HEK293 (cell line): ENCODE data around the gene ICE2.

ENCODE experiments used
- CTCF ChIA-PET: fragments of 350-600 bp; formaldehyde crosslinking; extraction: SDS; loops from one replicate; lab custom pipeline; 2021; ENCODE audit warnings: antibody characterized with exemption; lab: Yijun Ruan, JAX
- POLR2A ChIA-PET: fragments of 300-600 bp; formaldehyde crosslinking; extraction: SDS; loops from one replicate; lab custom pipeline; 2020; ENCODE audit warnings: antibody characterized with exemption, inconsistent platforms; lab: Yijun Ruan, JAX
- H3K27ac ChIP-seq: fragments of 200-500 bp; sonication (Bioruptor generic); 2 replicates; pipeline ENCODE4 v1.5.1; 2014; ENCODE audit warnings: low read depth, low read length, control low read depth, inconsistent platforms; ENCODE audit errors: extremely low read depth
- H3K36me3 ChIP-seq, 2 experiments: fragments of 200-500 bp in 1 of 2; sonication (Bioruptor generic) in 1 of 2; 1 replicate in 1 of 2; 2 replicates in 1 of 2; pipeline ENCODE4 v1.5.1; 2014 to 2017; ENCODE audit warnings: inconsistent platforms in 2 of 2, low read length in 2 of 2; ENCODE audit not compliant: control insufficient read depth in 2 of 2, insufficient read depth in 1 of 2
- H3K4me1 ChIP-seq: fragments of 200-500 bp; sonication (Bioruptor generic); 2 replicates; pipeline ENCODE4 v1.5.1; 2014; ENCODE audit warnings: mild to moderate bottlenecking, low read length, inconsistent platforms; ENCODE audit not compliant: control insufficient read depth, insufficient read depth
- H3K4me3 ChIP-seq: 2 replicates; pipeline ENCODE4 v1.5.1; 2011; ENCODE audit warnings: low read depth, mild to moderate bottlenecking, control low read depth, low read length, moderate library complexity
- H3K9me3 ChIP-seq: fragments of 200-500 bp; sonication (Bioruptor generic); 2 replicates; pipeline ENCODE4 v1.5.1; 2014; ENCODE audit warnings: low read depth, low read length, inconsistent platforms; ENCODE audit not compliant: control insufficient read depth, insufficient read depth
- BCL6B ChIP-seq: fragments of 450-650 bp; formaldehyde crosslinking; IDR thresholded peaks from 2 replicates; pipeline ENCODE4 v1.5.1; 2017; ENCODE audit warnings: missing biosample characterization, missing genetic modification characterization
- HOXA7 ChIP-seq: sonication (generic); formaldehyde crosslinking; IDR thresholded peaks from 2 replicates; pipeline ENCODE4 v1.8.1; 2022; ENCODE audit warnings: missing genetic modification reagents, borderline replicate concordance
- KLF1 ChIP-seq: fragments of 450-650 bp; formaldehyde crosslinking; IDR thresholded peaks from 2 replicates; pipeline ENCODE4 v1.5.1; 2016; ENCODE audit warnings: missing biosample characterization, missing genetic modification characterization
- KLF8 ChIP-seq: fragments of 450-650 bp; formaldehyde crosslinking; IDR thresholded peaks from 2 replicates; pipeline ENCODE4 v1.5.1; 2016; ENCODE audit warnings: missing biosample characterization, missing genetic modification characterization
- SCRT2 ChIP-seq: fragments of 450-650 bp; formaldehyde crosslinking; IDR thresholded peaks from 2 replicates; pipeline ENCODE4 v1.5.1; 2016; ENCODE audit warnings: missing biosample characterization, missing genetic modification characterization
- YY2 ChIP-seq: fragments of 450-650 bp; formaldehyde crosslinking; IDR thresholded peaks from 2 replicates; pipeline ENCODE4 v1.5.1; 2016; ENCODE audit warnings: missing biosample characterization, missing genetic modification characterization
- ZBTB20 ChIP-seq: fragments of 450-650 bp; formaldehyde crosslinking; IDR thresholded peaks from 2 replicates; pipeline ENCODE4 v1.5.1; 2016; ENCODE audit warnings: missing biosample characterization, missing genetic modification characterization
- ZBTB48 ChIP-seq: fragments of 450-650 bp; formaldehyde crosslinking; IDR thresholded peaks from 2 replicates; pipeline ENCODE4 v1.5.1; 2016; ENCODE audit warnings: missing biosample characterization, missing genetic modification characterization
- ZNF174 ChIP-seq: fragments of 450-650 bp; formaldehyde crosslinking; IDR thresholded peaks from 2 replicates; pipeline ENCODE4 v1.5.0; 2017; ENCODE audit warnings: missing biosample characterization, mild to moderate bottlenecking, missing genetic modification characterization
- ZNF184 ChIP-seq: fragments of 450-650 bp; IDR thresholded peaks from 2 replicates; pipeline ENCODE4 v1.5.1; 2018; ENCODE audit warnings: missing biosample characterization, mild to moderate bottlenecking, missing genetic modification characterization
- ZNF266 ChIP-seq: fragments of 450-650 bp; formaldehyde crosslinking; IDR thresholded peaks from 2 replicates; pipeline ENCODE4 v1.5.1; 2016; ENCODE audit warnings: missing biosample characterization, missing genetic modification characterization, low read depth
- ZNF501 ChIP-seq: fragments of 450-650 bp; formaldehyde crosslinking; IDR thresholded peaks from 2 replicates; pipeline ENCODE4 v1.5.1; 2016; ENCODE audit warnings: missing biosample characterization, missing genetic modification characterization
- ZNF513 ChIP-seq: fragments of 450-650 bp; IDR thresholded peaks from 2 replicates; pipeline ENCODE4 v1.5.1; 2018; ENCODE audit warnings: missing biosample characterization, missing genetic modification characterization
- ZNF544 ChIP-seq: fragments of 450-650 bp; formaldehyde crosslinking; IDR thresholded peaks from 2 replicates; pipeline ENCODE4 v1.5.0; 2017; ENCODE audit warnings: missing biosample characterization, missing genetic modification characterization
- ZNF585B ChIP-seq: fragments of 450-650 bp; formaldehyde crosslinking; IDR thresholded peaks from 2 replicates; pipeline ENCODE4 v1.5.1; 2016; ENCODE audit warnings: missing biosample characterization, missing genetic modification characterization
- ZNF654 ChIP-seq: fragments of 450-650 bp; formaldehyde crosslinking; IDR thresholded peaks from 2 replicates; pipeline ENCODE4 v1.5.1; 2016; ENCODE audit warnings: low read depth, missing biosample characterization, missing genetic modification characterization
- ZNF660 ChIP-seq: fragments of 450-650 bp; IDR thresholded peaks from 2 replicates; pipeline ENCODE4 v1.5.1; 2018; ENCODE audit warnings: missing biosample characterization, mild to moderate bottlenecking, missing genetic modification characterization
- ZNF670 ChIP-seq: fragments of 450-650 bp; formaldehyde crosslinking; IDR thresholded peaks from 2 replicates; pipeline ENCODE4 v1.5.1; 2016; ENCODE audit warnings: missing biosample characterization, missing genetic modification characterization, low read depth
- ZNF777 ChIP-seq: fragments of 450-650 bp; formaldehyde crosslinking; IDR thresholded peaks from 2 replicates; pipeline ENCODE4 v1.5.1; 2017; ENCODE audit warnings: missing biosample characterization, missing genetic modification characterization, borderline replicate concordance
- ZNF791 ChIP-seq: fragments of 450-650 bp; formaldehyde crosslinking; IDR thresholded peaks from 2 replicates; pipeline ENCODE4 v1.5.1; 2016; ENCODE audit warnings: missing biosample characterization, missing genetic modification characterization
- ZNF830 ChIP-seq: fragments of 450-650 bp; IDR thresholded peaks from 2 replicates; pipeline ENCODE4 v1.5.0; 2018; ENCODE audit warnings: missing biosample characterization, missing genetic modification characterization, low read depth, mild to moderate bottlenecking, moderate library complexity
- ZNF843 ChIP-seq: fragments of 450-650 bp; formaldehyde crosslinking; IDR thresholded peaks from 2 replicates; pipeline ENCODE4 v1.5.1; 2016; ENCODE audit warnings: missing biosample characterization, missing genetic modification characterization
- TF ChIP-seq, protein P1 (sequence below): fragments of 450-650 bp; formaldehyde crosslinking; IDR thresholded peaks from 2 replicates; pipeline ENCODE4 v1.5.1; 2016; ENCODE audit warnings: missing biosample characterization, missing genetic modification characterization
- TF ChIP-seq, protein P2 (sequence below): fragments of 450-650 bp; IDR thresholded peaks from 2 replicates; pipeline ENCODE4 v1.5.1; 2018; ENCODE audit warnings: missing biosample characterization, mild to moderate bottlenecking, missing genetic modification characterization

ICE2 gene

GRCh38 chr15:60520825-60521368 is 42.0 kb upstream of the ICE2 start:
- Histone ChIP-seq H3K4me1 (peaks cover 3% of the 10 kb centered on the region; the same call in 1 of the 2 replicates), H3K4me3 (no peak overlapping the region), H3K9me3 (no peaks in the 10 kb centered on the region), H3K27ac (no peak overlapping the region), H3K36me3 (no peaks in the 10 kb centered on the region)
- TF ChIP-seq ZBTB48 (tag by site-specific recombination): no peak
- peak; percentile 38; the same call in 1 of the 2 replicates for TF ChIP-seq YY2 (tag by site-specific recombination)
- TF ChIP-seq ZNF843: no peak
- TF ChIP-seq, protein P1, sequence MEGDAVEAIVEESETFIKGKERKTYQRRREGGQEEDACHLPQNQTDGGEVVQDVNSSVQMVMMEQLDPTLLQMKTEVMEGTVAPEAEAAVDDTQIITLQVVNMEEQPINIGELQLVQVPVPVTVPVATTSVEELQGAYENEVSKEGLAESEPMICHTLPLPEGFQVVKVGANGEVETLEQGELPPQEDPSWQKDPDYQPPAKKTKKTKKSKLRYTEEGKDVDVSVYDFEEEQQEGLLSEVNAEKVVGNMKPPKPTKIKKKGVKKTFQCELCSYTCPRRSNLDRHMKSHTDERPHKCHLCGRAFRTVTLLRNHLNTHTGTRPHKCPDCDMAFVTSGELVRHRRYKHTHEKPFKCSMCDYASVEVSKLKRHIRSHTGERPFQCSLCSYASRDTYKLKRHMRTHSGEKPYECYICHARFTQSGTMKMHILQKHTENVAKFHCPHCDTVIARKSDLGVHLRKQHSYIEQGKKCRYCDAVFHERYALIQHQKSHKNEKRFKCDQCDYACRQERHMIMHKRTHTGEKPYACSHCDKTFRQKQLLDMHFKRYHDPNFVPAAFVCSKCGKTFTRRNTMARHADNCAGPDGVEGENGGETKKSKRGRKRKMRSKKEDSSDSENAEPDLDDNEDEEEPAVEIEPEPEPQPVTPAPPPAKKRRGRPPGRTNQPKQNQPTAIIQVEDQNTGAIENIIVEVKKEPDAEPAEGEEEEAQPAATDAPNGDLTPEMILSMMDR (tag by site-specific recombination): peak; percentile 43; the same call in 1 of the 2 replicates
- TF ChIP-seq, protein P2, sequence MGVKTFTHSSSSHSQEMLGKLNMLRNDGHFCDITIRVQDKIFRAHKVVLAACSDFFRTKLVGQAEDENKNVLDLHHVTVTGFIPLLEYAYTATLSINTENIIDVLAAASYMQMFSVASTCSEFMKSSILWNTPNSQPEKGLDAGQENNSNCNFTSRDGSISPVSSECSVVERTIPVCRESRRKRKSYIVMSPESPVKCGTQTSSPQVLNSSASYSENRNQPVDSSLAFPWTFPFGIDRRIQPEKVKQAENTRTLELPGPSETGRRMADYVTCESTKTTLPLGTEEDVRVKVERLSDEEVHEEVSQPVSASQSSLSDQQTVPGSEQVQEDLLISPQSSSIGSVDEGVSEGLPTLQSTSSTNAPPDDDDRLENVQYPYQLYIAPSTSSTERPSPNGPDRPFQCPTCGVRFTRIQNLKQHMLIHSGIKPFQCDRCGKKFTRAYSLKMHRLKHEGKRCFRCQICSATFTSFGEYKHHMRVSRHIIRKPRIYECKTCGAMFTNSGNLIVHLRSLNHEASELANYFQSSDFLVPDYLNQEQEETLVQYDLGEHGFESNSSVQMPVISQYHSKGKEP (tag by site-specific recombination): 0 out of 2 replicates have a peak, but pooled peaks have one; percentile 8
- TF ChIP-seq ZNF654: peak; percentile 72
- ChIA-PET POLR2A (interaction anchor here (0.6 kb wide), 1 partner anchor 592 kb away, joined by 4 read pairs; no protein-coding TSS in a partner anchor), CTCF (interaction anchor here (0.5 to 3.9 kb wide), 39 partner anchors 10 to 1563 kb away, joined by 3 to 37 read pairs (median 4); no protein-coding TSS in a partner anchor)

DNA sequence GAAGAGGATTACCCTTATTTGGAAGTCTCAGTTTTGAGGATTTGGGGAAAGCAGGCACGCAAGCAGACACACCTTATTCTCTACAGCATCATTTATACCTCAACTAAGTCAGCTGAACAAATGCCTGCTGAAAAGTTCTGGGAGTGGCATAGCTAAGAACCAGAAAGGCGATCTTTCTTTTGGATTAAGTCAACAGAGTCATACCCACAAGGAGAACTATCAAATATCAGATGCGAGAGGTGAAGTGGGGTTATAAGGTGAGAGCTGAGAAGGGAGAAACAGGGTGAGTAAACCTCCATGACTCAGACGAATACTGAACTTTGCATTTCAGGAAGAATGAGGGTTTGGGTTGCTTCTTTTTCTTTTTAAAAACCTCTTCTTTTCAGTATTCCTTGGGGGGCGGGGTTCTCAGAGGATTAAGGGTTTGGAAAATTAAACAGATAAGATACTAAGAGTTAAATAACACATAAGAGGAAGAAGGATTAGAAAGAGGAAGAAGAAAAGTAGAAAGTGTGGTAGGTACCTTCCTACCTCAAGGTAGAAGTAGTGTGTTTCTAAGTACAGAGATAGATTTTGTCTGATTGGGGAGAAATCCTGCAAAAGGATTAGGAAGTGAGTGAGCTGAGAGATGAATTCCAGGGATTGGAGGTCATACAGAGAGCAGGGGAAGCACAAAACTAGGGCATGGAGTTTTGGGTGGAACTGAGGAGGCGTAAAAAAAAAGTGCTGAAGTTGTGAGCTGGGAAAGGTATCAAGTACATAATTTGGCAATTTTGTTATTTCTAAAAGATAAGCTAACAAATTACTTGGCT is 41.3 kb upstream of the ICE2 start:
- ChIA-PET CTCF (interaction anchor here (0.5 to 3.9 kb wide), 34 partner anchors 9 to 1058 kb away, joined by 3 to 37 read pairs (median 4); no protein-coding TSS in a partner anchor), POLR2A (interaction anchor here (0.6 kb wide), 1 partner anchor 592 kb away, joined by 4 read pairs; no protein-coding TSS in a partner anchor)
- Histone ChIP-seq H3K36me3 (no peaks in the 10 kb centered on the region), H3K4me3 (no peak overlapping the region), H3K9me3 (no peaks in the 10 kb centered on the region), H3K27ac (no peak overlapping the region), H3K4me1 (no peaks in the 10 kb centered on the region; the same call in 1 of the 2 replicates)
- TF ChIP-seq ZBTB20 (tag by site-specific recombination): no peak
- TF ChIP-seq ZNF777 (tag by site-specific recombination): no peak
- no peak for TF ChIP-seq ZNF791 (tag by site-specific recombination)
- TF ChIP-seq ZNF830 (tag by site-specific recombination): no peak
- no peak for TF ChIP-seq ZNF585B (tag by site-specific recombination)
- TF ChIP-seq ZNF266: no peak
- no peak for TF ChIP-seq HOXA7 (CRISPR knock-in tag)
- no peak for TF ChIP-seq ZNF660 (tag by site-specific recombination)
- no peak for TF ChIP-seq ZNF184 (tag by site-specific recombination)
- no peak for TF ChIP-seq ZNF501
- TF ChIP-seq KLF1 (tag by site-specific recombination): no peak
- no peak for TF ChIP-seq KLF8 (tag by site-specific recombination)
- no peak for TF ChIP-seq ZNF513
- no peak for TF ChIP-seq BCL6B (tag by site-specific recombination)
- no peak for TF ChIP-seq ZNF544 (tag by site-specific recombination)
- no peak for TF ChIP-seq ZNF174 (tag by site-specific recombination)
- no peak for TF ChIP-seq ZNF670 (tag by site-specific recombination)
- TF ChIP-seq SCRT2 (tag by site-specific recombination): no peak
